SJSA1 (cell line): Measurements from ENCODE around the gene TSPAN18. TPM values are rescaled to one million over a fixed set of nuclear protein-coding genes. Genes with fewer than 3 reads are reported as not detected.

ENCODE experiments used
- DNase-seq, 2 experiments: peaks; one replicate each; pipeline ENCODE4 v3.0.0-alpha.2; 2015 to 2020; ENCODE audit warnings: low spot score in 2 of 2, low read depth in 1 of 2
- H3K27ac ChIP-seq: fragments of 250-450 bp; sonication (Bioruptor Pico); 2 replicates; pipeline ENCODE4 v1.5.1; 2020; ENCODE audit warnings: mild to moderate bottlenecking, moderate library complexity
- H3K27me3 ChIP-seq: fragments of 250-450 bp; sonication (Bioruptor Pico); replicated peaks from 2 replicates; pipeline ENCODE4 v1.5.1; 2020; ENCODE audit warnings: mild to moderate bottlenecking, moderate library complexity
- H3K36me3 ChIP-seq: fragments of 250-450 bp; sonication (Bioruptor Pico); 2 replicates; pipeline ENCODE4 v1.5.1; 2020; ENCODE audit warnings: mild to moderate bottlenecking
- H3K4me1 ChIP-seq: fragments of 250-450 bp; sonication (Bioruptor Pico); replicated peaks from 2 replicates; pipeline ENCODE4 v1.6.1; 2021; ENCODE audit warnings: mild to moderate bottlenecking
- H3K4me3 ChIP-seq: fragments of 250-450 bp; sonication (Bioruptor Pico); 2 replicates; pipeline ENCODE4 v1.5.1; 2020; ENCODE audit warnings: mild to moderate bottlenecking
- H3K9me3 ChIP-seq: fragments of 250-450 bp; sonication (Bioruptor Pico); replicated peaks from 2 replicates; pipeline ENCODE4 v1.5.1; 2020; ENCODE audit warnings: mild to moderate bottlenecking
- total RNA-seq: library from RNA; depleted of rRNA; stranded (reverse); fragments of >200 nt; shearing (Covaris generic); gene quantifications from 2 replicates; pipeline ENCODE4 v1.2.3, GENCODE V29; 2014

TSPAN18 gene
- total RNA-seq, 1 experiment from 2014 or later: 1.9 TPM

DNA sequence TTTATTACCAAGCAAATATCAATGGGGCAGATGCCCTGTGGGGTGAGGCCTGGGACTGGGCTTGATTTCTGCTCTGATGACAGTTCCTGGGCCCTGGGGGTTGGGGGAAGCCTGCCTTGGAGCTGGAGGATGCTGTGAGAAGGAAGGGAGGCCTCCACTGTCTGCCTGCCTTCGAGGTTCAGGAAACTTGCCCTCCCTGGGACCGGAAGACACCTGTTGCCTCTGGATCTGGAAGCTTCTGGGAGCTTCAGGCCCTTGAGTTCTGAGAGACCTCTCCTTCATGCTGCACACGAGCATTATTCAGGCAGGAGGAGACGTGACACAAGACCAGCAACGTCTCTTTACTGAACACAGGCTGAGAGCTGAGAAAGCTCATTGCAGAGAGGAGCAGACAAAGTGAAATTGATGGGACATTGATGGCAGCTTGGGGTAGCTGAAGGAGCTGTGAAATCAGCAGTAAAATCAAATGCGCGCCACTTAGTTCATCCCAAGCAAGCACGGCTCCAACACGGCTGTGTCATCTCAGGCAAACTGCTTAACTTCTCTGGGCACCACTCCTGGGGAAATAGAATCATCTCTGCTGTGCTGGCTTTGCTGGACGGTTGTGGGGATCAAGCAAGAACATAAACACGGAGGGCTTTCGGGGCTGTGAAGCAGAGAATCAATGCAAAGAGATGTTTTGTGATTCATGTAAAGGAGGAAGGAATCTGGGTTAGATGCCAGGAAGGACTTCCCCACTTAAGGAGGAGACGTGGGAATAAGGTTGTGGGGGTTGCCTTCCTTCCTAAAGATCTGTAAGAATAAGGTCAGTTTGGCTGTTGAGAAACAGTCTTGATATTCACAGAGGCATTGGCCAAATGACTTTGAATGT, 159.4 kb downstream of the TSPAN18 start:
- H3K4me3 ChIP-seq: no peak overlapping the region
- no peak overlapping the region for H3K27ac ChIP-seq
- peaks cover 35% of the 10 kb centered on the region for H3K4me1 ChIP-seq
- DNase-seq: no peak
- H3K36me3 ChIP-seq: no peaks in the 10 kb centered on the region
- no peaks in the 10 kb centered on the region for H3K9me3 ChIP-seq
- no peaks in the 10 kb centered on the region for H3K27me3 ChIP-seq

- Histone ChIP-seq H3K9me3 (no peaks in the 10 kb centered on the region), H3K36me3 (no peaks in the 10 kb centered on the region), H3K4me1 (peaks cover 35% of the 10 kb centered on the region), H3K4me3 (no peak overlapping the region), H3K27me3 (no peaks in the 10 kb centered on the region), H3K27ac (no peak overlapping the region)
- peak in 1 of 2 experiments; percentile 54 for DNase-seq
Measured at GRCh38 chr11:44886790-44887140, 160.0 kb downstream of the TSPAN18 start.

DNA sequence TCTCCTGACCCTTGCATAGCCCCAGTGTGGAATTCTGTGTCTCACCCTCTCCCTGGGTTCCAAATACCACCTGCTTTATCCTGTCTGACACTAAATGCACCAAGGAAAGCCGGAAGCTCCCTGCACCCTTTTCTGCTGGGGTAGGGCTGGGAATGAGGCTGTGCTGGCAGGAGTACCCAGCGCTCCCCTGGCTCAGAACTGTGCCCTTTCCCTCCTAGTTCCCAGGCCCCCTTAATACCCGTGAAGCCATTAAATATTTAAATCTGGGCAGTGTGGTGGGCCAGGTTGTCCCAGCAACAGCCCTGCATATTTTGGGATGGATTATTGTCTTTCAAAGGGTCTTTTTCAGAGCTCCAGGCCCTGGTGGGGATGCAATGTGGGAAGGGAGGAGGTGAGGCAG, 160.9 kb downstream of the TSPAN18 start:
- H3K27ac ChIP-seq: no peak overlapping the region

GRCh38 chr11:44889266-44889665, 162.5 kb downstream of the TSPAN18 start:
- H3K27me3 ChIP-seq: no peaks in the 10 kb centered on the region
- no peaks in the 10 kb centered on the region for H3K36me3 ChIP-seq
- no peak overlapping the region for H3K4me3 ChIP-seq
- DNase-seq: peak in 1 of 2 experiments; percentile 48
- H3K27ac ChIP-seq: no peak overlapping the region
- peaks cover 19% of the 10 kb centered on the region for H3K4me1 ChIP-seq
- H3K9me3 ChIP-seq: no peaks in the 10 kb centered on the region

More for the DNA sequence above, 160.9 kb downstream of the TSPAN18 start:
- H3K36me3 ChIP-seq: no peaks in the 10 kb centered on the region
- DNase-seq: no peak
- H3K4me3 ChIP-seq: no peak overlapping the region
- H3K27me3 ChIP-seq: no peaks in the 10 kb centered on the region
- H3K9me3 ChIP-seq: no peaks in the 10 kb centered on the region
- H3K4me1 ChIP-seq: peaks cover 35% of the 10 kb centered on the region

DNA sequence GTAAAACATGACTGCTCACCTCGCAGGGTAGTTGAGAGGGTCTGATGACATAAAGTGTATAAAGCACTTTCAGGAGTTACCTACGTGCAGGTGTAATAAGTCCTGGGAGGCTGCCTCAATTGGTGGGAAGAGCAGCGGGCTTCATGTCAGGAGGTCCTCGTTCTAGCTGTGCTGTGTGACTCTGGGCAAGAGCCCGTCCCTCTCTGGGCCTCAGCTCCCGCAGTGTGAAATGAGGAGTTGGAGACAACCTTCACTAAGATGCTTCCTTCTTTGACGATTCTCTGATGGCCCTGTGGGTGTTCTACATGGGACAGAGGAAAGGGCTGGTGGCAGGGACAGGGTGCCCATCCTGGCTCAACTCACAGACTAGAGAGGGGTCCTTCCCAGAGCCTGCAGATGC, 166.1 kb downstream of the TSPAN18 start:
- Histone ChIP-seq H3K9me3 (no peaks in the 10 kb centered on the region), H3K27ac (no peak overlapping the region), H3K36me3 (no peaks in the 10 kb centered on the region), H3K4me3 (no peak overlapping the region), H3K4me1 (peaks cover 6% of the 10 kb centered on the region), H3K27me3 (peaks cover 4% of the 10 kb centered on the region)
- DNase-seq: no peak

GRCh38 chr11:44893308-44893822, 166.6 kb downstream of the TSPAN18 start:
- Histone ChIP-seq H3K4me3 (no peak overlapping the region), H3K4me1 (peaks cover 6% of the 10 kb centered on the region), H3K9me3 (no peaks in the 10 kb centered on the region), H3K27ac (no peak overlapping the region), H3K27me3 (peaks cover 8% of the 10 kb centered on the region), H3K36me3 (no peaks in the 10 kb centered on the region)
- no peak for DNase-seq

- H3K4me3 ChIP-seq: no peak overlapping the region
- peak; percentile 59 to 75 for DNase-seq
- no peak overlapping the region for H3K27ac ChIP-seq
Measured at GRCh38 chr11:44893846-44894617, 167.3 kb downstream of the TSPAN18 start.

DNA sequence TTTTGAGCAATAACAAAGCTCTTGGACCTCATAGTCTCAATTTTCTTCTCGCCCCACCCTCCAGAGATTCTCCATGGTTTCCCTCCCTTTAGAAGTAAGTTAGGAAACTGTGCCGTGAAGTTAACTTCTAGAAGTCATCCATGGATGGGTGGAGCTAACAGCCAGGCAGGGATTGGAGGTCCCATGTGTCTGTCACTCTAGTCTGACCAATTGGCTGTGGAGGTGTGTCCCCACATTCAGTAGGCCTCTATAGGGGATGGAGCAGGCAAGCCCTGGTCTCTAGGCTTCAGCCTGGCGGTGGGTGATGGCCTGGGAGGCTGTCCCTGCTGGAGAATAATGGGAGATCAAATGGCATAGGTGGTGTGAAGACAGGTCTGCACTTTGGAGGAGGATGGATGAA, 173.2 kb downstream of the TSPAN18 start:
- Histone ChIP-seq H3K27me3 (peaks cover 6% of the 10 kb centered on the region), H3K36me3 (no peaks in the 10 kb centered on the region), H3K4me1 (no peaks in the 10 kb centered on the region), H3K27ac (no peak overlapping the region), H3K4me3 (no peak overlapping the region), H3K9me3 (no peaks in the 10 kb centered on the region)
- peak; percentile 35 to 66 for DNase-seq

More at GRCh38 chr11:44893846-44894617, 167.3 kb downstream of the TSPAN18 start:
- no peaks in the 10 kb centered on the region for H3K36me3 ChIP-seq
- peaks cover 6% of the 10 kb centered on the region for H3K4me1 ChIP-seq
- H3K9me3 ChIP-seq: no peaks in the 10 kb centered on the region
- H3K27me3 ChIP-seq: peaks cover 8% of the 10 kb centered on the region

- no peaks in the 10 kb centered on the region for H3K9me3 ChIP-seq
- peaks cover 5% of the 10 kb centered on the region for H3K27me3 ChIP-seq
- H3K27ac ChIP-seq: no peak overlapping the region
- H3K36me3 ChIP-seq: no peaks in the 10 kb centered on the region
- H3K4me1 ChIP-seq: no peaks in the 10 kb centered on the region
- no peak overlapping the region for H3K4me3 ChIP-seq
- no peak for DNase-seq
Measured at GRCh38 chr11:44901120-44901633, 174.4 kb downstream of the TSPAN18 start.

GRCh38 chr11:44901786-44902185, 175.0 kb downstream of the TSPAN18 start:
- DNase-seq: no peak
- no peak overlapping the region for H3K27ac ChIP-seq
- no peak overlapping the region for H3K4me3 ChIP-seq
- peaks cover 5% of the 10 kb centered on the region for H3K27me3 ChIP-seq
- no peaks in the 10 kb centered on the region for H3K4me1 ChIP-seq
- H3K36me3 ChIP-seq: no peaks in the 10 kb centered on the region
- H3K9me3 ChIP-seq: no peaks in the 10 kb centered on the region

- H3K36me3 ChIP-seq: no peaks in the 10 kb centered on the region
- peaks cover 6% of the 10 kb centered on the region for H3K27me3 ChIP-seq
- no peak overlapping the region for H3K4me3 ChIP-seq
- no peak overlapping the region for H3K27ac ChIP-seq
- no peaks in the 10 kb centered on the region for H3K9me3 ChIP-seq
- DNase-seq: no peak
- H3K4me1 ChIP-seq: no peaks in the 10 kb centered on the region
Measured at GRCh38 chr11:44903035-44903434, 176.3 kb downstream of the TSPAN18 start.

DNA sequence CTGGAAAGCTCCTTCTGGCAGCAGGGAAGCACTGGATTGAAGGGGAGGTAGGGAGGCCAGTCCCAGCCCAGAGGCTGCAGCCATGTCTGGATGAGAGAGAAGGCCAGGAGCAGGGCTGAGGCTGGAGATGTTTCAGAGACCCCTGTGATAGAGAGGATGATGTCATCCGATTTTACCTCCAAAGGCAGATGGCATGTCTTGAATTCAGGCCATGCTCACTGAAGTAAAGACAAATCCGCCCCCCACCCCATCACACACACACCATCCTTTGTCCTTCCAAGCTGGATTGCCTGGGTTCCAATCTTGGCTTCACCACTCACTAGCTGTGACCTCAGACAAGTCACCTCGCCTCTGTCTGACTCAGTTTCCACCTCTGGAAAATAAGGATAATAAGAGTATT, 176.8 kb downstream of the TSPAN18 start:
- Histone ChIP-seq H3K27me3 (peaks cover 4% of the 10 kb centered on the region; the same call in 1 of the 2 replicates), H3K4me1 (no peaks in the 10 kb centered on the region), H3K36me3 (no peaks in the 10 kb centered on the region), H3K4me3 (no peak overlapping the region), H3K9me3 (no peaks in the 10 kb centered on the region), H3K27ac (no peak overlapping the region)
- no peak for DNase-seq

DNA sequence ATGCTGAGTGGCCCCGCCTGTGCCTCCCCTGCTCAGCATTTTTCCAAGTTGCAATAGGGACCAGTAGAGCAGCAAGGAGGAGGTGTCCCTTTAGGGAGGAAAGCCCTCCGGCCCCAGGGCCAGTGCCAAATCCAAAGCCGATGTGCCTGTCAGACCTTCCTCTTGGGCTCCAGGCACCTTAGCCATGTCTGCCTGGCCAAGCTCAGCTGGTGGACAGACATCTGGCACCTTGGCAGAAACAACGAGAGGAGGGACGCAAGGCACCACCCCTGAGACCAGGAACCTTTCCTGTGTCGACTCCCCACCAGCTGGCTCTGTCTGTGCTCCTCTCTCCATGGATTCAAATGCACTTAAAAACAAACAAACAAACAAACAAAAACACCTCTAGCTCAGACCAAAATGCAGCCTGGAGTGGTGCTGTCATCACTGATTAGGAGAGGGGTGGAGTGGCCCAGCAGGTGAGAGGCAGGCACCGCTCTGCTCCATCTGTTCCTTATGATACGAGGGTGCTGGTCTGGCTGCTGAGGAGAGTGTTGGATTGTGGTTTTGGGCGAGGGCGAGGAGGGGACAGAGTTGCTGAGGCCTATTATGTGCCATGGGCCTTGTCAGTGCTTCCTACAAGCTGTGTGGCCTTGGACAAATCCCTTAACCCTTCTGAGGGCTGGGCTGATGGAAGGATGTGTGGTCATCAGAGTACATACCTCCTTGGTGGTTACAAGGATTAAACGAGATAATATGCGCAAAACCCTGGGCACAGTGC, 177.7 kb downstream of the TSPAN18 start:
- Histone ChIP-seq H3K27me3 (peaks cover 4% of the 10 kb centered on the region; the same call in 1 of the 2 replicates), H3K36me3 (no peaks in the 10 kb centered on the region), H3K4me1 (no peaks in the 10 kb centered on the region), H3K4me3 (no peak overlapping the region), H3K9me3 (no peaks in the 10 kb centered on the region), H3K27ac (no peak overlapping the region)
- no peak for DNase-seq
